Effector memory CD8-positive, alpha-beta T cell (primary cell): ENCODE measurements around the gene C14orf93.

Experiments used
- ATAC-seq: fragments of 150-1000 bp; cut with Tn5 transposase; replicated peaks from 2 replicates; pipeline ENCODE4 v1.10.0; 2021; ENCODE audit warnings: mild to moderate bottlenecking, moderate library complexity
- DNase-seq, 3 experiments: peaks; one replicate each; pipeline ENCODE4 v3.0.0; 2021
- H3K27ac Mint-ChIP-seq, 2 donors: one replicate each; pipeline ENCODE4 v1.8.0; 2022; ENCODE audit warnings: mild to moderate bottlenecking in 2 of 2, mixed read lengths in 2 of 2, moderate library complexity in 2 of 2
- H3K27me3 Mint-ChIP-seq, 2 donors: one replicate each; pipeline ENCODE4 v1.8.0; 2022; ENCODE audit warnings: mixed read lengths in 2 of 2
- H3K36me3 Mint-ChIP-seq: one replicate; pipeline ENCODE4 v1.8.0; 2022; ENCODE audit warnings: mild to moderate bottlenecking, moderate library complexity, mixed read lengths; ENCODE audit not compliant: insufficient read depth
- H3K4me1 Mint-ChIP-seq, 2 donors: one replicate each; pipeline ENCODE4 v1.8.0; 2022; ENCODE audit warnings: low read depth in 2 of 2, mixed read lengths in 2 of 2
- H3K4me3 Mint-ChIP-seq, 2 donors: one replicate each; pipeline ENCODE4 v1.8.0; 2022; ENCODE audit warnings: mild to moderate bottlenecking in 2 of 2, mixed read lengths in 2 of 2, moderate library complexity in 2 of 2
- H3K9me3 Mint-ChIP-seq, 2 donors: one replicate each; pipeline ENCODE4 v1.8.0; 2022; ENCODE audit warnings: mixed read lengths in 2 of 2

C14orf93 gene

DNA sequence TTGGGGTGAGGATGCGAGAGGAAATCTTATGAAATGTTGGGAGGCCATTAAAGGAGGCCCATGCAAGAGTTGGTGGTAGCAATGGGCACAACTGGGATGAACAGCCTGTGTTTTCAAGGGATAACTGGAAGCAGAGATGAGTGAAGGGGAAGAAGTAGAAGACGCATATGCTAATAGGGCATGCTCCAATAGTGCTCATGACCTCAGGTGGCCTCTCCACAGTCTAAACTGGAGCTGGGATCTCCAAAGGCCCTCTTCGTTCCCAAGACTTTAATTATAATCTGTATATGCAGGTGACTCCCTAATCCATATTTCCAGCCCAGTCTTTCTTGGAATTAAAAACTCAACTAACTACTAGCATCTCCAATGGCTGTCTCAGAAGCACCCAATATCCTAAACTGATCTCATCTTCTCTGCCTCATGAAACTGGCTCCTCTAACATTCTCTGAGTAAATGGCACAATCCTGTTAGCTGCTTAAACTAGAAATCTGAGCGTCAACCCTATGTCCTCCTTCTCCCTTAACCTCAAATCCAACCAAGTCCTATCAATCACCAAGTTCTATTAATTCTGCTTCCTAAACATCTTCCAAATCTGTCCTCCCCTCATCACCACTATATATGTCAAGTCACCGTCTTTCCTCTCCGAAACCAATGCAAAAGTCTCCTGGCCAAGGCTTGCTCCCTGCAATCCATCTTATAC, 24.8 kb downstream of the C14orf93 start:
- no peak overlapping the region for H3K27ac Mint-ChIP-seq
- H3K36me3 Mint-ChIP-seq = peaks cover 5% of the 10 kb centered on the region
- DNase-seq (no peak), ATAC-seq (no peak)
- H3K9me3 Mint-ChIP-seq = no peaks in the 10 kb centered on the region
- H3K4me1 Mint-ChIP-seq = peaks cover under 1% of the 10 kb centered on the region in 2 donors
- no peak overlapping the region for H3K4me3 Mint-ChIP-seq
- H3K27me3 Mint-ChIP-seq = peaks cover 0 to under 1% of the 10 kb centered on the region in 2 donors

DNA sequence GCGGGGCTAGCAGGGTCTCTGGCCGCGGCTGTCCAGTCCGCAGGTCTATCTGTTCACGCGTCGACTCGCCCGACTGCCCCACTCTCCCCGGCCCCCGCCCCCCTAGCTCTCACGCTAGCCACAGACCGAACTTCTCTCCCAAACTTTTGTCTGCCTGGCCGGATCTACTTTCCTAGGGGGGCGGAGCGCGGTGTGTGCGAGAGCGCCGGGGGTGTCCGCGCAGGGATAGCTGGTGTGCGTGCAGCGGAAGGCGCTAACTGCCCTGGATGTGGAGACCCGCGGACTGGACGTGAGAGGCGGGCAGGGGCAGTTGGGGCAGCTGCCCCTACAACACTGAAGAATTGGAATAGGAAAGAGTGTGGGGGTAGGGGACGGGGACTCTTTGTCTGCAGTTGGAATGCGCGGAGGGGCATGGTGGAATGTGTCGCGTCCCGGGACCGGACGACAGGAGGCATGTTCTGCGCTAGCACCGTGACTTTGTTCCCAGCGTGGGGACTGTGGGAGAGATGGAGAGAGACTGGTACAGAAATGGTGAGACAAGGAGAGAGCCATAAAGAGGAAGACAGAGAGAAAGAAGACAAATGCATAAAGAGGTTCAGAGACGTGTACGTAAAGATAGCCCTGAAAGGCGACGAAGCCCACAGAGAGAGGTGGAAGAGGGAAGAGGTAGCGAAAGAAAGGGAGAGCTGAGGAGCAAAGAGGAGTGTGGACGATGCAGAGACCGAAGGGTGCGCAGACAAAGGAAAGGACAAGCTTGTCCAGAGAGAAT, 27.3 kb downstream of the C14orf93 start, which contains the start of gene AJUBA:
Gene AJUBA, minus strand, starts transcription at position 75 of the 769 bp plus-strand sequence. CDS start 285 bp downstream, outside the sequence.
- DNase-seq (peak; percentile 45 to 58 (median 48)), ATAC-seq (peak; percentile 62)
- H3K27me3 Mint-ChIP-seq = peaks cover 0 to 11% of the 10 kb centered on the region in 2 donors
- H3K9me3 Mint-ChIP-seq = no peaks in the 10 kb centered on the region
- no peak within 1 kb of the TSS for H3K4me3 Mint-ChIP-seq
- H3K36me3 Mint-ChIP-seq = peaks cover 5% of the 10 kb centered on the region
- no peak within 1 kb of the TSS for H3K27ac Mint-ChIP-seq
- peaks cover 4% of the 10 kb centered on the region in 2 donors for H3K4me1 Mint-ChIP-seq

DNA sequence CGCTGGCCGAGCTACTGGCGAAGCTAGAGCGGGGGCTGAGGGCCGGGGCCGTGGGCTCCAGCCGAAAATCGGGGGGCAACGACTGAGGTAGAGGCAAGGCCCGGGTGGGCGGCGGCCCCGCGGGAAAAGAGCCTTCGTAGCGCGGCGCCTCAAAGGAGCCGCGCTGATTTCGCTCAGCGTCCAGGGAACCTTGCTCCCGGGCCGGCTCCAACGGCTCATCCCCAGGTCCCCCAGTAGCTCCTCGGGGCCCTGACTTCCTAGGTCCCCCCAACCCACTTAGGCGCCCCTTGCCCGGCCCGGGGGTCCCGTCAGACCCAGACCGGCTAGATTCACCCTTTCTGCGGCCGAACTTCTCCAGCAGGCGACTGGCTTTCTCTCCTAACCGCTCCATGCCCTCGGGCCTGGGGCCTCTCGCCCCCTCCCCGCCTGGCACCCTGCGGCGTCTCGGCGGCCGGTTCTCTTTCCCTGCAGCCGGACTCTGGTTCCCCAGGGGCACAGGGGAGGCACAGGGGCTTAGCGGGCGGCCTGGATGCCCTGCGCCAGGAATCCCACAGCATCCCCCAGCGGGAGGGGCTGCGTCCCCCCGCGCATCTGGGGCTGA, 28.0 kb downstream of the C14orf93 start:
- peaks cover 2% of the 10 kb centered on the region for H3K36me3 Mint-ChIP-seq
- peaks cover 4% of the 10 kb centered on the region in 2 donors for H3K4me1 Mint-ChIP-seq
- H3K27me3 Mint-ChIP-seq = peaks cover under 1 to 18% of the 10 kb centered on the region in 2 donors
- DNase-seq = no peak
- H3K4me3 Mint-ChIP-seq = no peak overlapping the region
- no peaks in the 10 kb centered on the region for H3K9me3 Mint-ChIP-seq
- no peak overlapping the region for H3K27ac Mint-ChIP-seq
- no peak for ATAC-seq

DNA sequence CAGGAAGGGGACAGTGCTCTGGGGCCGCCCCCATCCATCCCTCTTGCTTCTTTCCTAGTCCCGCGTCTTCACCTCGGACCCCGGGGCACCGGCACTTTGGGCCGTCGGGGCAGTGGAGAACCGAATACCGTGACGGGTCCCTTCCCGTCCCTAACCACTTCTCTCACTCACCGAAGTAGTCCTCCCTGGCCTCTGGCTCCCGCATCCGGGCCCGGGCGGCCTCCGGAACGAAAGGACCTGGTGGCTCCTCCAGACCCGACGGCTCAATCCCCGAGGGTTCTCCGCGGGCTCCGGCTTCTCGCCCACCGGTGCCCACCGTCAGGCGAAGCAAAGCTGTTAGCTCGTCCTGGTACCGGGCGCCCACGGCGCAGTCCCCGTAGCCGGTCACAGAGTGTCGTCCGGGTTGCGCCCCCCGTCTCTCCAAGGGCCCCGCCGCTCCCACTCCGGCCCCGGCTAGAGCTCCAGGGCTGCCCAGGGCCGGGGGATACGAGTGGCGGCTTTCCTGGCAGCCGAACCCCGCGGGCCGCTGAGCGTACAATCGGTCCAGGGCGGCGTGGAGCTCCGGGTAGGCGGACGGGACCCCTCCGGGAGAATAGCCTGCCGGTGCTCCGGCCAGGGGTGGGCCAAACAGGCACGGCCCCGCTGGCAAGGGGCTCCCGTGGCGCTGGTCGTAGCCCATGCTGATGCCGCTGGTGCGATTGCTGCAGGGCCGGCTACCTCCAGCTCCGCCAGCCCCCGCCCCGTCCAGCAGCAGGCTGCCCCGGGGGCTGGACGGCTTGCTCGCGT, 28.7 kb downstream of the C14orf93 start:
- ATAC-seq (peak; percentile 10), DNase-seq (peak in 2 of 3 experiments; percentile 13 to 15)
- Mint-ChIP-seq H3K4me1 (peaks cover 4% of the 10 kb centered on the region in 2 donors), H3K36me3 (peaks cover 2% of the 10 kb centered on the region), H3K9me3 (no peaks in the 10 kb centered on the region), H3K27me3 (peaks cover 6 to 24% of the 10 kb centered on the region in 2 donors), H3K4me3 (peak overlapping the region; percentile 31 to 50), H3K27ac (no peak overlapping the region)

DNA sequence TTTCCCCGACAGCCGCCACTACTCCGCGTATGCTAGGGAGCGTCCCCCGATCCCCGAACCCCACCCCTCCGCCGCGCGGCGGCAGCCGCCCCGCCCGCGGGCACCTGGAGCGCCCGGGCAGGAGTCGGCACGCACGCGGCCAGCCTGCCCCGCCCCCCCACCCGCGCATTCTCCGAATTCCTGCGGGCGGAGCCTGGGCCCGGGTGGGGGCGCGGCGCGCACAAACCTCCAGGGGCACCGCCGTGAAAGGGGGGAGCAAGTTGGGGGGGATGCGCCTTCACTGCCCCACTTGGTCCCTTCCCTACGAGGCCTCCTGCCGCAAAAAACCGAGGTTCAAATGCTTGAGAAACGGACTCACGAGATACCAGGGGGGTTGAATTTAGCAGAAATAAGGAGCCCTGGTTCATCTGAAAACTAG, 29.3 kb downstream of the C14orf93 start:
- Mint-ChIP-seq H3K4me3 (peak overlapping the region; percentile 31 to 50), H3K27ac (no peak overlapping the region), H3K36me3 (no peaks in the 10 kb centered on the region), H3K27me3 (peaks cover 6 to 24% of the 10 kb centered on the region in 2 donors), H3K4me1 (peaks cover 4% of the 10 kb centered on the region in 2 donors), H3K9me3 (no peaks in the 10 kb centered on the region)
- DNase-seq = no peak
- ATAC-seq = peak; percentile 28

DNA sequence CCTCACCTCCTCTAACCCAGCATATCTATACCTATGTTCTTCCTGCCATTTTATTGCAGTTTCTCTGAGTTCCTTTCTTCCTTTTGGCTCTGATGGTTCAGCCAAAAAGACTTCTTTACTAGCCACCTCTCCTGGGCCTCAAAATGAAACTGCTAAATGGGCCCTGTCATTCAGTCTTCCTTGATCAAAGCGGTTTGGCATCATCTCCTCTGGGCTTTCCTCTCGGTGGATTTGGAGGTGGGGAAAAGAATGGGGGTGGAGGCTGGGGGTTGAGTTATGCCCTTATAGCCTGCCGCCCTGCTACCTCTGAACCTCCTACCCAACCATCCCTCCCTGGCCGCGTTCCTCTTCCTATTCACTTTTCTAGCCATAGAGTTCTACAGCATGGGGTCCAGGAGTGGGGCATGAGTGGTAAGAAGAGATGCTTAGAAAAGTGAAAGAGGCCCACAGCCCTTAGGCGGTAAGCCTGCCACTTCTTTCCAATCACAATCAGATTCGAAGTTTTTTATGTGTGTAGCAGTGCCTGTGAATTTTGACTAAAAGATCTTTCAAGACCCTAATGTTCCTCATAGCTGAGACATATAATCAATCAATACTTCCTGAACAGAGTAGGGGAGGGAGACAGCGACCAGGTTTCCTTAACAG, 30.1 kb downstream of the C14orf93 start:
- peaks cover 6 to 27% of the 10 kb centered on the region in 2 donors for H3K27me3 Mint-ChIP-seq
- no peak overlapping the region for H3K27ac Mint-ChIP-seq
- H3K36me3 Mint-ChIP-seq = no peaks in the 10 kb centered on the region
- H3K4me1 Mint-ChIP-seq = peaks cover 4% of the 10 kb centered on the region in 2 donors
- H3K9me3 Mint-ChIP-seq = no peaks in the 10 kb centered on the region
- DNase-seq = no peak
- ATAC-seq = no peak
- peak overlapping the region; percentile 36 to 41 for H3K4me3 Mint-ChIP-seq

DNA sequence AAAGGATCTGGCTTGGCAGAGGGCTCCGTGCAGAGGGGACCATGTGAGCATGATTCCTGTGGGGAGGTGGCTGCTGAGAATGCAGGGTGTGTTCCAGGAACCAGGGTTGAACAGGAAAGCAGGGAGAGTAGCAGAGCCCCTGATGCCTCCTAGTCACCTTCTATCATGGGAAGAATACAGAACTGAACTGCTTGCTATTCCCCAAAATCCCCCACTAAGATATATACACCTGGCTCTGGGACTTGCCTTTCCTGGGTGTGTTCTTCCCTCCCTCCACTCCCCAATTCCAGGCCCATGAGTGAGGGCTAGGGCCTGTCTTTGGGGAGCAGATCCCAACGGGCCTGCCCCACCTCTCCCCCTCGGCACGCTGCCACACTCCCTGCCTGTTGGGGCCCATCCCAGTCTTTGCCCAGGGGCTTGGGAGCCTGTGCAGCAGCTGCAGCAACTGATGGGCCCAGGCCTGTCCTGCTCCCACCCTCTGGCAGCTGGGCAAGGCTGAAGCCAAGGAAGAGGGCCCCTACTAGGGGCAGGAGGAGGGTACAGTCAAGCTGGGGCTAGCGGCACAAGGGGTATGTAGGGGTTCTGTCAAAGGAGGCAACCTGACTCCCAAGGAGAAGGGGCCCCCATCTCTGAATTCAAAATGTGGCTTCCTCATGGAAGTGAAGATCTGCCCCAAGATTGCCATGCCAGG, 30.8 kb downstream of the C14orf93 start:
- Mint-ChIP-seq H3K27me3 (peaks cover 10 to 35% of the 10 kb centered on the region in 2 donors), H3K4me3 (no peak overlapping the region), H3K27ac (no peak overlapping the region), H3K9me3 (no peaks in the 10 kb centered on the region), H3K4me1 (peaks cover 4% of the 10 kb centered on the region in 2 donors), H3K36me3 (no peaks in the 10 kb centered on the region)
- ATAC-seq (no peak), DNase-seq (no peak)

DNA sequence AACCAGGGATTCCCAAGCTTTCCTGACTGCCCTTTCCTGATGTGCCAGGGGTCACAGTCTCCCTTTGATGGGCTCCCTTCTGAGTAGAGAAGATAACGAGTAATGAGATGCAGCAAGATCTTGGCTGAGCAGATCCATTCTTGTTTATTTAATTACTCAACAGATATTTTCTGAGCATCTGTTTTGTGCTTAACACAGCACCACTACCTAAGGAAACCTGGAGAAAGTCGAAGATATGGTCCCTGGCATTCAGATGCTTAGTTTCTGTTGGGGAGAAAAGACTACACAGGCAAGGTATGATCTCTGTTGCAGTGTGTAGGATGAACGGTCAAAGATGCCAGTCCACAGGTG, 31.5 kb downstream of the C14orf93 start:
- no peak overlapping the region for H3K27ac Mint-ChIP-seq
- DNase-seq (no peak), ATAC-seq (no peak)
- no peak overlapping the region for H3K4me3 Mint-ChIP-seq
- H3K4me1 Mint-ChIP-seq = peaks cover 4% of the 10 kb centered on the region in 2 donors
- no peaks in the 10 kb centered on the region for H3K9me3 Mint-ChIP-seq
- H3K27me3 Mint-ChIP-seq = peaks cover 10 to 38% of the 10 kb centered on the region in 2 donors
- H3K36me3 Mint-ChIP-seq = no peaks in the 10 kb centered on the region

DNA sequence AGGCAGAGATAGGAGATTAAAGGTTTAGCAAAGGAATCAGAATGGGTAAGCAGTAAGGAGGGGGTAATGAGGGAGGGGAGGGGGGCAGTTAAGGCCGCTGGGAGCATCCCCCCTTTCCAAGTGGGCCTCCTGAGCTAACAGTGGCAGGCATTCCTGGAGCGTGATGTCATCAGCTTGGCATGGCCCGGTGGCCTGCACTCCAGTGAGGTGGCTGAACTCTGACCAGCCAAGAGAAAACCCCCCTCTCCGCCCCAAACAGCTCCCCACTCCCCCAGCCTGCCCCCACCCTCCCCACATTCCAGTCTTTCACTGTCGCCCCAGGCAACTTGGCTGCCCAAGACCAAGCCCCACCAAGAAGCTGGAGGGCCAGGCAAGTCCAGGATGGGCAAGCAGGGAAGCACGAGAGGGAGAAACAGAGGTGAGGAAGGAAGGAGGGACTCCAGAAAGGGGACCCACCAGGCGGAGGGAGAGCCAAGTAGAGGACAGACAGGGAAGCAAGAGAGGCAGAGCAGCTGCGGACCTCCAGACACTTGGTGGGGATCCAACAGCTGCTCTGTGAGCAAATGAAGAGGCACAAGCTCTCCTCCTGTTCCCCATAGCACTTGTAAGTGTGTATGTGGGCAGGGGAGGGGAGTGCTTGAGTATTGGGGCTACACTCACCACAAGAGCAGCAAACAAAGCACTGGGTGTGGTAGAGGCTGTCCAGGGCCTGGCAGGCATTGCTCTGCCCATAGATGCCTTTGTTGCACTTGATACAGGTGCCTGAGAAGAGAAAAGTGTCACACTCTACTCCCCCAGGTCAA, 32.1 kb downstream of the C14orf93 start:
- no peak for DNase-seq
- Mint-ChIP-seq H3K9me3 (no peaks in the 10 kb centered on the region), H3K36me3 (no peaks in the 10 kb centered on the region), H3K27me3 (peaks cover 10 to 38% of the 10 kb centered on the region in 2 donors), H3K27ac (no peak overlapping the region), H3K4me1 (peaks cover 4% of the 10 kb centered on the region in 2 donors), H3K4me3 (no peak overlapping the region)
- no peak for ATAC-seq

DNA sequence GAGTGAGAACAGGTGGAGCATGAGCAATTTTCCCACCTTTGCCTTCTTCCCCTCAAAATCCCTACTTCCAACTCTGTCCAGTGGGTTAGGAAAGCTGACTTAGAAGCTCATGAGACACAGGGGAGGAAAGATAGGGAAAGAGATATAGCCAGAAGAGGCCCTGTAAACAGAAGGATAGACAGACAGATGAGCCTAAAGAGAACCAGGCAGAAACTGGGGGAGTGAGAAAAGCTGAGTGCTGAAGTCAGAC, 32.6 kb downstream of the C14orf93 start:
- Mint-ChIP-seq H3K36me3 (no peaks in the 10 kb centered on the region), H3K4me1 (peaks cover 4% of the 10 kb centered on the region in 2 donors), H3K9me3 (no peaks in the 10 kb centered on the region), H3K4me3 (no peak overlapping the region), H3K27me3 (peaks cover 10 to 38% of the 10 kb centered on the region in 2 donors), H3K27ac (no peak overlapping the region)
- DNase-seq = no peak
- no peak for ATAC-seq

DNA sequence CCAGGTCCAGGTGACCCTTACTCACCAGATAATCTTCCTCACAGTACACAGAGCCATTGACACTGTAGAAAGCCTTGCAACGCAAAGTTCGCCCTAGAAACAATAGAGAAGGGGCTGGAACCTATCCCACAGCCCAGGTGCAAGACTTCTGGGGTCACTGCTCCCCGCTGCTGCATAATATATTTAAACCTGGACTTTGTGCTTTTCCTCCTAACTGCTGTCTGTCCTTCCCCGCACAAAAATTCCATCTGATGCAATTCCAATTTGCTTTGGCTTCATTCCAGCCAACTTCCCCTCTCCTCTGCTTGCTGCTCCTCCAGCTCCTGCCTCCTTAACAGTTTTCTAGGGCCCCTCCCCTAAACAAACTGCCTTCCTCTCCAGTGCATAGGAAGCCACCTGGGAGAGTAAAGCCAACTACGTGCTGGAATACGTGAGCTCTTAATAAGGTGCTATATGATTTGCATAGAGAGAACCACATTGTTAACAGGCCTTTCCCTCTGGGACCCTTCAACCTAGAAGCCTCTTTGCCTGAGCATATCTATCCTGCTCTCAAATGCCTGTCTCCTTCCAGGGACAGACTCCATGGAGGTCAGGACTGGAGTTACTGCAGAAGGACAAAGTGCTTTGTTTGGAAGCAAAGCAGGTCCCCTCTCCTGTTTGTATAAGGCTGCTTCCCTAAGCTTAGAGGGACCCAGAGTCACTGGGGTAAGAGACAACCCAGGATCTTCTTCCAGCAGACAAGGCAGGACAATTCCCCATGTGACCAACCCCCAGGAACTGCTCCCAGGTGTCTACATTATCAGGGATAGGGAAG, 33.1 kb downstream of the C14orf93 start:
- Mint-ChIP-seq H3K36me3 (no peaks in the 10 kb centered on the region), H3K4me3 (no peak overlapping the region), H3K9me3 (no peaks in the 10 kb centered on the region), H3K4me1 (peaks cover 4% of the 10 kb centered on the region in 2 donors), H3K27me3 (peaks cover 10 to 38% of the 10 kb centered on the region in 2 donors), H3K27ac (no peak overlapping the region)
- ATAC-seq (no peak), DNase-seq (no peak)
